NCI-H1694 treated with DMSO at 0.1 percent for 48 hours (cell line): Measurements from ENCODE around the gene TNFSF10.
"Not testable (repeated sequence)": the region's sequence is repeated elsewhere in the genome, so short reads cannot be mapped to it uniquely, and the experiment has no call there.

ENCODE experiments used
- DNase-seq: peaks from one replicate; lab custom pipeline; 2025; lab: John Stamatoyannopoulos, UW

TNFSF10 gene

GRCh38 chr3:172522871-172523818 lies at the start of gene TNFSF10:
TSS of gene TNFSF10 (minus strand) at chr3:172523430. CDS start at chr3:172523384, 46 bp downstream.
- DNase-seq, result no peak

- no peak for DNase-seq
Observed at GRCh38 chr3:172569128-172570008, 46.1 kb upstream of the TNFSF10 start.

- DNase-seq, result no peak
Observed at GRCh38 chr3:172568701-172569100, 45.5 kb upstream of the TNFSF10 start.

- not testable (repeated sequence) for DNase-seq
Observed at GRCh38 chr3:172566785-172567184, 43.6 kb upstream of the TNFSF10 start.

- DNase-seq, result no peak
Observed at GRCh38 chr3:172564499-172564898, 41.3 kb upstream of the TNFSF10 start.

GRCh38 chr3:172562871-172563865 lies 39.9 kb upstream of the TNFSF10 start:
- no peak for DNase-seq

GRCh38 chr3:172561897-172562640 lies 38.8 kb upstream of the TNFSF10 start:
- no peak for DNase-seq

GRCh38 chr3:172560586-172560985 lies 37.4 kb upstream of the TNFSF10 start:
- no peak for DNase-seq

- DNase-seq, result no peak
Observed at GRCh38 chr3:172560026-172560425, 36.8 kb upstream of the TNFSF10 start.

GRCh38 chr3:172559020-172559419 lies 35.8 kb upstream of the TNFSF10 start:
- DNase-seq, result no peak

- no peak for DNase-seq
Observed at GRCh38 chr3:172557515-172558220, 34.4 kb upstream of the TNFSF10 start.

- DNase-seq, result no peak
Observed at GRCh38 chr3:172553526-172554252, 30.5 kb upstream of the TNFSF10 start.

GRCh38 chr3:172552607-172553006 lies 29.4 kb upstream of the TNFSF10 start:
- DNase-seq, result no peak

GRCh38 chr3:172551874-172552273 lies 28.6 kb upstream of the TNFSF10 start:
- DNase-seq, result no peak

GRCh38 chr3:172550347-172550943 lies 27.2 kb upstream of the TNFSF10 start:
- no peak for DNase-seq

- DNase-seq, result no peak
Observed at GRCh38 chr3:172549144-172549543, 25.9 kb upstream of the TNFSF10 start.

- DNase-seq, result no peak
Observed at GRCh38 chr3:172546628-172547214, 23.5 kb upstream of the TNFSF10 start.

- no peak for DNase-seq
Observed at GRCh38 chr3:172546105-172546504, 22.9 kb upstream of the TNFSF10 start.

- DNase-seq, result no peak
Observed at GRCh38 chr3:172544404-172544803, 21.2 kb upstream of the TNFSF10 start.
